ENCODE results near the gene ZNF763. TPM values are rescaled to one million over a fixed set of nuclear protein-coding genes. Genes with fewer than 3 reads are reported as not detected.
"Not testable (repeated sequence)": the region's sequence is repeated elsewhere in the genome, so short reads cannot be mapped to it uniquely, and the experiment has no call there.

The ZNF763 gene
- 3.1 TPM for total RNA-seq
- long read RNA-seq, partial matches to known transcripts: 0 of 3 reads
- long read RNA-seq, other reads (novel, unspliced or antisense): 1 of 3 reads

- peak; percentile 97 for DNase-seq (ENCODE audit: low spot score)
- intact Hi-C loops (cut with DNase I): loop anchor here (1.0 to 5.0 kb wide), 3 partner anchors 22 to 176 kb away; partner anchors contain the start of gene ZNF20
Observed at GRCh38 chr19:11964858-11965645, at the start of gene ZNF763. Gene ZNF763, plus strand, starts transcription at chr19:11965040. Its CDS starts 169 bp downstream, at chr19:11965209.

GRCh38 chr19:11921852-11922495 is 42.9 kb upstream of the ZNF763 start:
- intact Hi-C loops (cut with DNase I): loop anchor here (2.0 to 5.0 kb wide), 2 partner anchors 40 to 219 kb away; partner anchors contain the start of gene ZNF20

GRCh38 chr19:11924886-11925650 is 39.8 kb upstream of the ZNF763 start, which contains the start of gene ZNF700:
Gene ZNF700, plus strand, starts transcription at chr19:11925107. Its CDS starts 104 bp downstream, at chr19:11925211.
- DNase-seq (ENCODE audit: low spot score): peak; percentile 96
- intact Hi-C loops (cut with DNase I): loop anchor here (1.0 to 5.0 kb wide), 2 partner anchors 37 to 63 kb away; no protein-coding TSS in a partner anchor

More at GRCh38 chr19:11921852-11922495, 42.9 kb upstream of the ZNF763 start:
- no peak for DNase-seq (ENCODE audit: low spot score)

- DNase-seq (ENCODE audit: low spot score); intact Hi-C loops (cut with DNase I): not testable (repeated sequence)
Observed at GRCh38 chr19:11925651-11926187, 39.1 kb upstream of the ZNF763 start.

GRCh38 chr19:11927227-11927626 is 37.6 kb upstream of the ZNF763 start:
- intact Hi-C loops (cut with DNase I): no loop called here
- DNase-seq (ENCODE audit: low spot score): no peak

GRCh38 chr19:11931051-11931450 is 33.8 kb upstream of the ZNF763 start:
- no peak for DNase-seq (ENCODE audit: low spot score)
- intact Hi-C loops (cut with DNase I): no loop called here

- intact Hi-C loops (cut with DNase I): no loop called here
- DNase-seq (ENCODE audit: low spot score): no peak
Observed at GRCh38 chr19:11931513-11931912, 33.3 kb upstream of the ZNF763 start.

GRCh38 chr19:11935829-11936228 is 29.0 kb upstream of the ZNF763 start:
- intact Hi-C loops (cut with DNase I); DNase-seq (ENCODE audit: low spot score): not testable (repeated sequence)

GRCh38 chr19:11938383-11938782 is 26.5 kb upstream of the ZNF763 start:
- intact Hi-C loops (cut with DNase I); DNase-seq (ENCODE audit: low spot score): not testable (repeated sequence)

- intact Hi-C loops (cut with DNase I); DNase-seq (ENCODE audit: low spot score): not testable (repeated sequence)
Observed at GRCh38 chr19:11941361-11941887, 23.4 kb upstream of the ZNF763 start.

GRCh38 chr19:11942008-11942842 is 22.6 kb upstream of the ZNF763 start:
- no peak for DNase-seq (ENCODE audit: low spot score)
- intact Hi-C loops (cut with DNase I): no loop called here

- no peak for DNase-seq (ENCODE audit: low spot score)
- intact Hi-C loops (cut with DNase I): no loop called here
Observed at GRCh38 chr19:11942843-11943108, 22.1 kb upstream of the ZNF763 start.

GRCh38 chr19:11944656-11945055 is 20.2 kb upstream of the ZNF763 start:
- intact Hi-C loops (cut with DNase I): no loop called here
- no peak for DNase-seq (ENCODE audit: low spot score)

GRCh38 chr19:11948646-11949045 is 16.2 kb upstream of the ZNF763 start:
- intact Hi-C loops (cut with DNase I): no loop called here
- DNase-seq (ENCODE audit: low spot score): no peak

GRCh38 chr19:11949201-11949600 is 15.6 kb upstream of the ZNF763 start:
- intact Hi-C loops (cut with DNase I): no loop called here
- DNase-seq (ENCODE audit: low spot score): no peak

- intact Hi-C loops (cut with DNase I); DNase-seq (ENCODE audit: low spot score): not testable (repeated sequence)
Observed at GRCh38 chr19:11949614-11950080, 15.2 kb upstream of the ZNF763 start.

GRCh38 chr19:11950312-11950711 is 14.5 kb upstream of the ZNF763 start:
- DNase-seq (ENCODE audit: low spot score): no peak
- intact Hi-C loops (cut with DNase I): no loop called here

Measured in cardiac septum (tissue), 1 donor.